ENCODE results near the gene RALGAPB. TPM values are rescaled to one million over a fixed set of nuclear protein-coding genes. Genes with fewer than 3 reads are reported as not detected.

The RALGAPB gene
- total and polyA plus RNA-seq, 2 of the 13 experiments (the other 11 are each of a cell fraction or from before 2014, with no cell fraction given): 17.6 to 30.6 TPM

DNA sequence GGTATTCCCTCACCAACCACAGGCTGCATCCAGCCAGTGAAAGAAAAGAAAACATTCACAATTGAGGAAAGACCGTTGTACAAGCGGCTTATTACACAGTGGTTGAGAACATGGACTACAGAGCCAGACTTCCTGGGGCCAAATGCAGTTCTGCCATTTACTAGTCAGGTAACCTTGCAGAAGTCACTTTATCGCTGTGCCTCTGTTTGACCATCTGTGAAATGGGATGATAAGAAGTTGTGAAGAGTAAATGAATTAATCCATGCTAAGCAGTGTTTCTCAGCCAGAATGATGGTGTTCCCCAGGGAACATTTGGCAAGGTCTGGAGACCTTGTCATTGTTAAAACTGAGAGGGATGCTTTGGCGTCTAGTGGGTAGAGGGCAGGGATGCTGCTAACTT, 143.8 kb downstream of the RALGAPB start:
- intact Hi-C loops (cut with micrococcal nuclease; ENCODE audit: unreplicated experiment): no loop called here
- Histone ChIP-seq H3K36me3 (replicated peaks in 1 of 2; ENCODE audit: control insufficient read depth in 1 of 2, insufficient read depth in 2 of 2, low read length in 2 of 2) (no peaks in the 10 kb centered on the region), H3K27me3 (ENCODE audit: control insufficient read depth in 1 of 2, insufficient read depth in 2 of 2, low read length in 2 of 2) (peaks cover 2 to 46% of the 10 kb centered on the region in 2 experiments), H4K20me1 (ENCODE audit: insufficient read depth, low read length) (no peaks in the 10 kb centered on the region), H3K27ac (ENCODE audit: extremely low read length, insufficient read depth, low read length) (no peak overlapping the region), H2AFZ (ENCODE audit: low read length) (no peak overlapping the region), H3K79me2 (ENCODE audit: insufficient read depth, low read length) (no peaks in the 10 kb centered on the region), H3K9me3 (ENCODE audit: low read length) (no peaks in the 10 kb centered on the region), H3K9ac (ENCODE audit: insufficient read depth, low read depth, low read length) (no peak overlapping the region), H3K4me2 (ENCODE audit: low read depth, low read length) (no peak overlapping the region), H3K4me3 (replicated peaks in 1 of 3; ENCODE audit: insufficient read depth in 1 of 3, low read depth in 2 of 3, low read length in 3 of 3) (no peak overlapping the region), H3K4me1 (ENCODE audit: insufficient read depth, low read length) (peaks cover 10% of the 10 kb centered on the region)
- ChIA-PET CTCF (ENCODE audit: low intra/inter-chr PET ratio, low total read pairs) (no interaction called here), POLR2A (no interaction called here)
- no TSS peak for BruUV-seq (replicated peaks)
- TF ChIP-seq ZNF629 (CRISPR knock-in tag; conservative IDR thresholded peaks at IDR 0.05): peak; percentile 84
- TF ChIP-seq PPARG (CRISPR knock-in tag; conservative IDR thresholded peaks at IDR 0.05): no peak
- TF ChIP-seq ZMYM3 (CRISPR knock-in tag; IDR thresholded peaks at IDR 0.05): peak; percentile 22; the same call in 1 of the 2 replicates
- TF ChIP-seq, protein P1, sequence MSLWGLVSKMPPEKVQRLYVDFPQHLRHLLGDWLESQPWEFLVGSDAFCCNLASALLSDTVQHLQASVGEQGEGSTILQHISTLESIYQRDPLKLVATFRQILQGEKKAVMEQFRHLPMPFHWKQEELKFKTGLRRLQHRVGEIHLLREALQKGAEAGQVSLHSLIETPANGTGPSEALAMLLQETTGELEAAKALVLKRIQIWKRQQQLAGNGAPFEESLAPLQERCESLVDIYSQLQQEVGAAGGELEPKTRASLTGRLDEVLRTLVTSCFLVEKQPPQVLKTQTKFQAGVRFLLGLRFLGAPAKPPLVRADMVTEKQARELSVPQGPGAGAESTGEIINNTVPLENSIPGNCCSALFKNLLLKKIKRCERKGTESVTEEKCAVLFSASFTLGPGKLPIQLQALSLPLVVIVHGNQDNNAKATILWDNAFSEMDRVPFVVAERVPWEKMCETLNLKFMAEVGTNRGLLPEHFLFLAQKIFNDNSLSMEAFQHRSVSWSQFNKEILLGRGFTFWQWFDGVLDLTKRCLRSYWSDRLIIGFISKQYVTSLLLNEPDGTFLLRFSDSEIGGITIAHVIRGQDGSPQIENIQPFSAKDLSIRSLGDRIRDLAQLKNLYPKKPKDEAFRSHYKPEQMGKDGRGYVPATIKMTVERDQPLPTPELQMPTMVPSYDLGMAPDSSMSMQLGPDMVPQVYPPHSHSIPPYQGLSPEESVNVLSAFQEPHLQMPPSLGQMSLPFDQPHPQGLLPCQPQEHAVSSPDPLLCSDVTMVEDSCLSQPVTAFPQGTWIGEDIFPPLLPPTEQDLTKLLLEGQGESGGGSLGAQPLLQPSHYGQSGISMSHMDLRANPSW (CRISPR knock-in tag; IDR thresholded peaks at IDR 0.05; ENCODE audit: borderline replicate concordance): no peak
- TF ChIP-seq MTF1 (CRISPR knock-in tag; IDR thresholded peaks at IDR 0.05): no peak
- in situ Hi-C loops (cut with HindIII; ENCODE audit: extremely low pct_ligation_motif_present, low pct_unique_long_range_greater_than_20kb): no loop called here
- 65% methylated on average over 4 of the region's 4 CpGs for WGBS (ENCODE audit: low lambda C conversion rate)
- DNase-seq (ENCODE audit: low spot score) (no peak), ATAC-seq (no peak), FAIRE-seq (no peak)
